Osteocyte (in vitro differentiated cells): ENCODE data around the gene PAF1. TPM values are rescaled to one million over a fixed set of nuclear protein-coding genes. Genes with fewer than 3 reads are reported as not detected.

ENCODE experiments used
- DNase-seq: peaks from one replicate; pipeline ENCODE4 v3.0.0; 2021; ENCODE audit warnings: mixed read lengths; ENCODE audit not compliant: unreplicated experiment; ENCODE audit errors: extremely low spot score
- H3K27ac Mint-ChIP-seq: one replicate; pipeline ENCODE4 v1.8.0; 2021; ENCODE audit warnings: mild to moderate bottlenecking, mixed read lengths; ENCODE audit not compliant: unreplicated experiment
- H3K27me3 Mint-ChIP-seq: one replicate; pipeline ENCODE4 v1.8.0; 2021; ENCODE audit warnings: mixed read lengths; ENCODE audit not compliant: unreplicated experiment
- H3K36me3 Mint-ChIP-seq: one replicate; pipeline ENCODE4 v1.8.0; 2021; ENCODE audit warnings: mixed read lengths; ENCODE audit not compliant: unreplicated experiment
- H3K4me1 Mint-ChIP-seq: one replicate; pipeline ENCODE4 v1.8.0; 2021; ENCODE audit warnings: mixed read lengths; ENCODE audit not compliant: unreplicated experiment
- H3K4me3 Mint-ChIP-seq: one replicate; pipeline ENCODE4 v1.8.0; 2021; ENCODE audit warnings: mild to moderate bottlenecking, moderate library complexity, mixed read lengths; ENCODE audit not compliant: unreplicated experiment
- H3K9me3 Mint-ChIP-seq: one replicate; pipeline ENCODE4 v1.8.0; 2021; ENCODE audit warnings: mixed read lengths; ENCODE audit not compliant: unreplicated experiment
- total RNA-seq: library from RNA; stranded (reverse); gene quantifications from 2 replicates; pipeline ENCODE4 v1.2.1, GENCODE V29; 2021
- TF ChIP-seq, protein P1 (sequence below): fragments of 200-600 bp; sonication (generic); IDR thresholded peaks from 2 replicates; pipeline ENCODE4 v1.5.0; 2021; ENCODE audit warnings: antibody characterized with exemption, mild to moderate bottlenecking, moderate library complexity

Gene PAF1
- total RNA-seq, 1 donor from 2014 or later, result 45.9 TPM

- H3K27me3 Mint-ChIP-seq, result no peaks in the 10 kb centered on the region
- peaks cover 52% of the 10 kb centered on the region for H3K4me1 Mint-ChIP-seq
- peak overlapping the region; percentile 100 for H3K27ac Mint-ChIP-seq
- TF ChIP-seq, protein P1, sequence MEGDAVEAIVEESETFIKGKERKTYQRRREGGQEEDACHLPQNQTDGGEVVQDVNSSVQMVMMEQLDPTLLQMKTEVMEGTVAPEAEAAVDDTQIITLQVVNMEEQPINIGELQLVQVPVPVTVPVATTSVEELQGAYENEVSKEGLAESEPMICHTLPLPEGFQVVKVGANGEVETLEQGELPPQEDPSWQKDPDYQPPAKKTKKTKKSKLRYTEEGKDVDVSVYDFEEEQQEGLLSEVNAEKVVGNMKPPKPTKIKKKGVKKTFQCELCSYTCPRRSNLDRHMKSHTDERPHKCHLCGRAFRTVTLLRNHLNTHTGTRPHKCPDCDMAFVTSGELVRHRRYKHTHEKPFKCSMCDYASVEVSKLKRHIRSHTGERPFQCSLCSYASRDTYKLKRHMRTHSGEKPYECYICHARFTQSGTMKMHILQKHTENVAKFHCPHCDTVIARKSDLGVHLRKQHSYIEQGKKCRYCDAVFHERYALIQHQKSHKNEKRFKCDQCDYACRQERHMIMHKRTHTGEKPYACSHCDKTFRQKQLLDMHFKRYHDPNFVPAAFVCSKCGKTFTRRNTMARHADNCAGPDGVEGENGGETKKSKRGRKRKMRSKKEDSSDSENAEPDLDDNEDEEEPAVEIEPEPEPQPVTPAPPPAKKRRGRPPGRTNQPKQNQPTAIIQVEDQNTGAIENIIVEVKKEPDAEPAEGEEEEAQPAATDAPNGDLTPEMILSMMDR, result no peak
- H3K4me3 Mint-ChIP-seq, result peak overlapping the region; percentile 82
- H3K36me3 Mint-ChIP-seq, result peaks cover 9% of the 10 kb centered on the region
- DNase-seq, result peak; percentile 99
- no peaks in the 10 kb centered on the region for H3K9me3 Mint-ChIP-seq
Measured at GRCh38 chr19:39403331-39404312, 12.7 kb upstream of the PAF1 start.

DNA sequence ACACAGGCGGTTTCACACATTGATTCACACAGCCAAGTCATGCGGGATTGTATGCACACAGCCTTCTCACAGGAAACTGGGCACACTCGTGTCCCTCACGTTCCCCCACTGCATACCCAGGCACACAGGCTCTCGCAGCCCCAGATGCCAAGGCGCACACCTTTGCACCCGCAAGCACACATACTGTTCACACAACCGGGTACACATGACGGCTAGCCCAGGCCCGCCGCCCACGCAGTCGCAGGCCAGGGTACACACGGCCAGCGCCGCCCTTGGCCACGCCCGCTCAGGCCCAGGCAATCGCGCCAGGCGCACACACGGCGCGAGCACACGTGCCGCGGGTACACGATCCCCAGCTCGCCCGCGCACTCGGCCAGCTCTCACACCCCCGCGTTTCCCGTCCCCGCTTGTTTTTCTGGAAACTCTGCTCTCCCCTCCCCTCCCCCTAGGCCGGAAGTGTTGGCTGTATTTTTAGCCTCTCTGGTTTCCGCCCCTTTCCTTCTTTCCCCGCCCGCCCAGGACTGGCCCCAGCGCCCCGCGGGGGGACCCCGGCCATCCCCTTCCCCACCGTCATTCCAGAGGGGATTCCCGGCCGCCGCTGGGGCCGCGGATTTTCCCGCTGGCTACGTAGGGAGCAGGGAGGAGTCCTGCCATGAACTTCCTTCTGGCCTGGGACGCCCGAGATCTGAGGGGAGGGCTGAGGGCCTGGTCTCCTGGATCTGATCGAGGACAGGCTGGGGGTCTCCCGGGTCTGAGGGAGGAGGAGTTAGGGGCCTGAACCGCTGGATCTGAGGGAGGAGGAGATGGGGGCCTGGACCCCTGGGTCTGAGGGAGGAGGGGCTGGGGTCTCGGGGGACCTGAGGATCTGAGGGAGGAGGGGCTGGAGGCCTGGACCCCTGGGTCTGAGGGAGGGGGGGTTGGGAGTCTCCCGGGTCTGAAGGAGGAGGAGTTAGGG is 11.7 kb upstream of the PAF1 start:
- Mint-ChIP-seq H3K36me3 (no peaks in the 10 kb centered on the region), H3K27me3 (no peaks in the 10 kb centered on the region), H3K27ac (peak overlapping the region; percentile 100), H3K4me3 (peak overlapping the region; percentile 82), H3K4me1 (peaks cover 51% of the 10 kb centered on the region), H3K9me3 (no peaks in the 10 kb centered on the region)
- peak; percentile 95 for DNase-seq
- TF ChIP-seq, protein P1, result no peak

DNA sequence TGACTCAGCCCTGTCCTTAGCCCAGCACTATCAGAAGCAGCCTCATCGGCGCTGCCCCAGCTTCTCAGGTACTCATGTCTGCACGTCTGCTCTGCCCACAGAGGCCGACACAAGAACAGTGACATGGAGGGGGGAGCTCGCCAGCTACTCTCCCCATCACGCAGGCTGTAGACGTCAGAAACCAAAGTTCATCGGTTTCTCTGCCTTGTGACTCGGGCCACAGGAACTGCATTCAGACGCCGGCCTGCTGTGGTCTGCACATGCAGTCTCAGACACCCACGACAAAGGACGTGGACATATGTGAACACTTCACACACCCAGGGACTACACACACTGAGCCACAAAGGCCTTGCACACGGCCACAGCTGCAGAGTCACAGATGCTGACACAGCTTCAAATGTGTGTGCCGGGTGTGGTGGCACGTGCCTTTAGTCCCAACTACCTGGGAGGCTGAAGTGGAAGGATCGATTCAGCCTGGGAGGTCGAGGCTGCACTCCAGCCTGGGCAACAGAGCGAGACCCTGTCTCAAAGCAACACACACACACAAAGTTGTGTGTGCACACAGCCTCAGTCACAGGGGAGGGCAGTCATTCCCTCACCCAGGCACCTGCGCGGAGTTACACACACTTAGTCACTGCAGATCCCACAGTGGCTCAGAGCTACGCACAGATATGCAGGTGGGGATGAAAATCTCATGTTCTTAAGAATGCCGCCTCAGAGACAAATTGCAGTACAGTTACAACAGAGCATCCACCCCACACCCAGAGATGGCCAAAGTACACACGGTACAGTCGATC is 10.8 kb upstream of the PAF1 start:
- H3K27ac Mint-ChIP-seq, result peak overlapping the region; percentile 100
- H3K27me3 Mint-ChIP-seq, result no peaks in the 10 kb centered on the region
- TF ChIP-seq, protein P1, result no peak
- H3K9me3 Mint-ChIP-seq, result no peaks in the 10 kb centered on the region
- peaks cover 55% of the 10 kb centered on the region for H3K4me1 Mint-ChIP-seq
- no peak for DNase-seq
- H3K4me3 Mint-ChIP-seq, result peak overlapping the region; percentile 82
- H3K36me3 Mint-ChIP-seq, result no peaks in the 10 kb centered on the region

- TF ChIP-seq, protein P1, result no peak
- H3K36me3 Mint-ChIP-seq, result no peaks in the 10 kb centered on the region
- H3K27ac Mint-ChIP-seq, result peak overlapping the region; percentile 100
- no peaks in the 10 kb centered on the region for H3K27me3 Mint-ChIP-seq
- H3K9me3 Mint-ChIP-seq, result no peaks in the 10 kb centered on the region
- peaks cover 53% of the 10 kb centered on the region for H3K4me1 Mint-ChIP-seq
- DNase-seq, result no peak
- no peak overlapping the region for H3K4me3 Mint-ChIP-seq
Measured at GRCh38 chr19:39401070-39401548, 10.2 kb upstream of the PAF1 start.
